Kidney (tissue), 14 donors: Measurements from ENCODE around the gene ZNF831. TPM values are rescaled to one million over a fixed set of nuclear protein-coding genes. Genes with fewer than 3 reads are reported as not detected.

Experiments used
- DNase-seq, 5 donors: peaks; one replicate each; pipeline ENCODE4 v3.0.0-alpha.2; 2013 to 2020
- FAIRE-seq: peaks from 2 replicates; lab custom pipeline; 2012; peaks lifted over from hg19 to GRCh38; lab: Jason Lieb, UNC
- H3K27ac ChIP-seq, 2 donors: one replicate each; pipeline ENCODE4 v1.7.0; 2013; ENCODE audit warnings: low read depth in 2 of 2, low read length in 2 of 2, inconsistent platforms in 1 of 2
- H3K27me3 ChIP-seq: one replicate; pipeline ENCODE4 v1.7.1; 2013; ENCODE audit warnings: low read length, inconsistent platforms; ENCODE audit not compliant: control insufficient read depth, insufficient read depth
- H3K36me3 ChIP-seq, 3 donors: one replicate each; pipeline versions ENCODE4 v1.7.0 to v1.7.1; 2013; ENCODE audit warnings: low read length in 3 of 3, control low read depth in 1 of 3, inconsistent platforms in 1 of 3; ENCODE audit not compliant: insufficient read depth in 3 of 3, control insufficient read depth in 2 of 3
- H3K4me1 ChIP-seq, 3 donors: one replicate each; pipeline versions ENCODE4 v1.7.0 to v1.7.1; 2013; ENCODE audit warnings: low read length in 3 of 3, inconsistent platforms in 1 of 3, low read depth in 1 of 3; ENCODE audit not compliant: control insufficient read depth in 2 of 3, insufficient read depth in 2 of 3
- H3K4me3 ChIP-seq, 3 donors: one replicate each; pipeline versions ENCODE4 v1.7.0 to v1.8.1; 2013; ENCODE audit warnings: low read length in 3 of 3, control low read depth in 1 of 3, inconsistent platforms in 1 of 3
- H3K9ac ChIP-seq, 3 donors: one replicate each; pipeline versions ENCODE4 v1.7.0 to v1.7.1; 2013; ENCODE audit warnings: low read length in 3 of 3, control low read depth in 1 of 3, inconsistent platforms in 1 of 3
- H3K9me3 ChIP-seq, 3 donors: one replicate each; pipeline versions ENCODE4 v1.7.0 to v1.7.1; 2013; ENCODE audit warnings: low read length in 3 of 3, control low read depth in 1 of 3, inconsistent platforms in 1 of 3; ENCODE audit not compliant: control insufficient read depth in 2 of 3, insufficient read depth in 1 of 3
- CTCF ChIP-seq: IDR thresholded peaks from 3 replicates; pipeline ENCODE4 v1.5.1; 2012; ENCODE audit warnings: mild to moderate bottlenecking, moderate library complexity, borderline replicate concordance; ENCODE audit not compliant: insufficient read depth; ENCODE audit errors: extremely low read depth
- intact Hi-C: fragments of 100-400 bp; cut with DNase I; formaldehyde crosslinking; loops from one replicate; pipeline ENCODE4 v1.11.1; 2022
- polyA plus RNA-seq: library from polyadenylated mRNA; stranded (reverse); fragments of 350-450 nt; fragmentation: Illumina TruSeq; extraction: RNeasy Lipid Tissue Mini Kit (QIAGEN cat#74804); gene quantifications from one replicate; pipeline ENCODE4 v1.2.3, GENCODE V29; 2014; ENCODE audit warnings: low read depth, low replicate concordance; ENCODE audit not compliant: insufficient read depth
- total RNA-seq: library from RNA; stranded (reverse); fragmentation: NEBNext Ultra II Directional; extraction: Animal tissue kit (Norgen Biotek cat#: 25700); gene quantifications from one replicate; pipeline ENCODE4 v1.2.1, GENCODE V29; 2021
- donor health status: control.
- donor health status: control.
- donor health status: control.
- donor health status: control.
- donor health status: control.
- donor health status: DM: yes; HTN: yes; CAD: no.
- donor health status: Normal renal cell carcinoma (clear cell type).

ZNF831 gene
- total and polyA plus RNA-seq, 2 donors from 2014 or later: 0.04 to 1.9 TPM

- no peak overlapping the region for H3K4me3 ChIP-seq
- no peak for FAIRE-seq
- DNase-seq: no peak
- H3K4me1 ChIP-seq: no peaks in the 10 kb centered on the region
- no peaks in the 10 kb centered on the region for H3K9me3 ChIP-seq
- TF ChIP-seq CTCF: no peak
- intact Hi-C loops: no loop called here
- no peak overlapping the region for H3K27ac ChIP-seq
- no peak overlapping the region for H3K9ac ChIP-seq
- no peaks in the 10 kb centered on the region for H3K27me3 ChIP-seq
- H3K36me3 ChIP-seq: no peaks in the 10 kb centered on the region
Observed at GRCh38 chr20:59127839-59128238, 35.8 kb upstream of the ZNF831 start.

GRCh38 chr20:59131551-59132285 is 31.9 kb upstream of the ZNF831 start:
- Histone ChIP-seq H3K9ac (no peak overlapping the region), H3K36me3 (no peaks in the 10 kb centered on the region), H3K27me3 (no peaks in the 10 kb centered on the region), H3K27ac (no peak overlapping the region), H3K4me3 (no peak overlapping the region), H3K9me3 (no peaks in the 10 kb centered on the region), H3K4me1 (no peaks in the 10 kb centered on the region)
- DNase-seq (peak in 4 of 5 donors; percentile 37 to 65 (median 50)), FAIRE-seq (no peak)
- no peak for TF ChIP-seq CTCF
- intact Hi-C loops: no loop called here

GRCh38 chr20:59134182-59134581 is 29.4 kb upstream of the ZNF831 start:
- Histone ChIP-seq H3K27ac (no peak overlapping the region), H3K27me3 (no peaks in the 10 kb centered on the region), H3K4me1 (no peaks in the 10 kb centered on the region), H3K9me3 (no peaks in the 10 kb centered on the region), H3K9ac (no peak overlapping the region), H3K36me3 (no peaks in the 10 kb centered on the region), H3K4me3 (no peak overlapping the region)
- intact Hi-C loops: no loop called here
- DNase-seq (peak in 1 of 5 donors; percentile 7), FAIRE-seq (no peak)
- no peak for TF ChIP-seq CTCF
